NCI-H146 treated with DMSO at 0.1 percent for 48 hours (cell line): Measurements from ENCODE around the gene KRTAP10-9.
"Not testable (repeated sequence)": the region's sequence is repeated elsewhere in the genome, so short reads cannot be mapped to it uniquely, and the experiment has no call there.

Experiments
- DNase-seq: peaks from one replicate; lab custom pipeline; 2025; ENCODE audit not compliant: unreplicated experiment; lab: John Stamatoyannopoulos, UW

Gene KRTAP10-9

GRCh38 chr21:44638506-44639330 is 11.8 kb downstream of the KRTAP10-9 start:
- DNase-seq, result not testable (repeated sequence)

- DNase-seq, result no peak
These were observed 12.4 kb downstream of the KRTAP10-9 start for GRCh38 chr21:44639331-44639655.

- no peak for DNase-seq
These were observed 13.9 kb downstream of the KRTAP10-9 start for GRCh38 chr21:44640761-44641160.

- no peak for DNase-seq
These were observed 16.9 kb downstream of the KRTAP10-9 start for GRCh38 chr21:44643741-44644310.

GRCh38 chr21:44644878-44645277 is 18.0 kb downstream of the KRTAP10-9 start:
- DNase-seq, result no peak

- DNase-seq, result peak; percentile 41
These were observed 19.7 kb downstream of the KRTAP10-9 start, which contains the start of gene KRTAP10-11 for GRCh38 chr21:44646366-44647221. Gene KRTAP10-11, plus strand, starts transcription at chr21:44646414. Its CDS starts 45 bp downstream, at chr21:44646459.

- DNase-seq, result no peak
These were observed 20.3 kb downstream of the KRTAP10-9 start for GRCh38 chr21:44647222-44647552.

GRCh38 chr21:44648557-44649311 is 21.8 kb downstream of the KRTAP10-9 start:
- DNase-seq, result no peak

- no peak for DNase-seq
These were observed 22.7 kb downstream of the KRTAP10-9 start for GRCh38 chr21:44649521-44650100.

GRCh38 chr21:44650265-44650972 is 23.5 kb downstream of the KRTAP10-9 start:
- DNase-seq, result no peak

- no peak for DNase-seq
These were observed 24.2 kb downstream of the KRTAP10-9 start for GRCh38 chr21:44650973-44651675.

- no peak for DNase-seq
These were observed 26.2 kb downstream of the KRTAP10-9 start for GRCh38 chr21:44653123-44653522.

GRCh38 chr21:44653656-44654575 is 27.0 kb downstream of the KRTAP10-9 start:
- DNase-seq, result peak; percentile 23

GRCh38 chr21:44654576-44655175 is 27.8 kb downstream of the KRTAP10-9 start, which contains the start of gene KRTAP12-4:
Gene KRTAP12-4, minus strand, starts transcription at chr21:44654659. Its CDS starts 45 bp downstream, at chr21:44654614.
- no peak for DNase-seq

GRCh38 chr21:44656868-44657267 is 30.0 kb downstream of the KRTAP10-9 start:
- no peak for DNase-seq

- DNase-seq, result no peak
These were observed 31.0 kb downstream of the KRTAP10-9 start, which contains the start of gene KRTAP12-3 for GRCh38 chr21:44657635-44658540. Gene KRTAP12-3, plus strand, starts transcription at chr21:44657932. Its CDS starts 48 bp downstream, at chr21:44657980.

- DNase-seq, result no peak
These were observed 31.6 kb downstream of the KRTAP10-9 start for GRCh38 chr21:44658541-44658910.
